HTR-8/SVneo (cell line): Measurements from ENCODE around the gene ZNF723.
"Not testable (repeated sequence)": the region's sequence is repeated elsewhere in the genome, so short reads cannot be mapped to it uniquely, and the experiment has no call there.

Experiments used
- DNase-seq: peaks from one replicate; pipeline ENCODE4 v3.0.0; 2011; ENCODE audit warnings: low spot score, mixed read lengths; ENCODE audit not compliant: insufficient read length
- FAIRE-seq: peaks from 2 replicates; lab custom pipeline; 2011; peaks lifted over from hg19 to GRCh38; lab: Jason Lieb, UNC

ZNF723 gene

GRCh38 chr19:22832031-22832762, at the start of gene ZNF723:
ZNF723 (plus strand) TSS chr19:22832291; CDS start chr19:22832380, 89 bp downstream.
- no peak for FAIRE-seq
- DNase-seq = no peak

- no peak for FAIRE-seq
These were observed 48.3 kb upstream of the ZNF723 start, which contains the start of gene ZNF99 for GRCh38 chr19:22783651-22784410. ZNF99 (minus strand) TSS chr19:22784151; CDS start chr19:22784016, 135 bp downstream.

DNA sequence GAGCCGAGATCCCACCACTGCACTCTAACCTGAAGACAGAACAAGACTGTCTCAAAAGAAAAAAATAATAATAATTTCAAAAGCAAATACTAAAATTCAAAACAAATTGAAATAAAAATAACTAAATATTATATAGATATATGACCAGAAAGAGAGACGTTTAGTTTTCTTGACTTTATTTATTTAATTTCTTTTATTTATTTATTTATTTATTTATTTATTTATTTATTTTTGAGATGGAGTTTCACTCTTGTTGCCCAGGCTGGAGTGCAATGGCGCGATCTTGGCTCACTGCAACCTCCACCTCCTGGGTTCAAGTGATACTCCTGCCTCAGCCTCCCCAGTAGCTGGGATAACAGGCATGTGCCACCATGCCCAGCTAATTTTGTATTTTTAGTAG, 39.2 kb upstream of the ZNF723 start:
- not testable (repeated sequence) for DNase-seq, FAIRE-seq

More at GRCh38 chr19:22783651-22784410, 48.3 kb upstream of the ZNF723 start, which contains the start of gene ZNF99:
- peak; percentile 15 for DNase-seq

GRCh38 chr19:22797040-22797439, 35.1 kb upstream of the ZNF723 start:
- FAIRE-seq (no peak), DNase-seq (no peak)

- no peak for FAIRE-seq
These were observed 25.7 kb upstream of the ZNF723 start for GRCh38 chr19:22806418-22806817.

DNA sequence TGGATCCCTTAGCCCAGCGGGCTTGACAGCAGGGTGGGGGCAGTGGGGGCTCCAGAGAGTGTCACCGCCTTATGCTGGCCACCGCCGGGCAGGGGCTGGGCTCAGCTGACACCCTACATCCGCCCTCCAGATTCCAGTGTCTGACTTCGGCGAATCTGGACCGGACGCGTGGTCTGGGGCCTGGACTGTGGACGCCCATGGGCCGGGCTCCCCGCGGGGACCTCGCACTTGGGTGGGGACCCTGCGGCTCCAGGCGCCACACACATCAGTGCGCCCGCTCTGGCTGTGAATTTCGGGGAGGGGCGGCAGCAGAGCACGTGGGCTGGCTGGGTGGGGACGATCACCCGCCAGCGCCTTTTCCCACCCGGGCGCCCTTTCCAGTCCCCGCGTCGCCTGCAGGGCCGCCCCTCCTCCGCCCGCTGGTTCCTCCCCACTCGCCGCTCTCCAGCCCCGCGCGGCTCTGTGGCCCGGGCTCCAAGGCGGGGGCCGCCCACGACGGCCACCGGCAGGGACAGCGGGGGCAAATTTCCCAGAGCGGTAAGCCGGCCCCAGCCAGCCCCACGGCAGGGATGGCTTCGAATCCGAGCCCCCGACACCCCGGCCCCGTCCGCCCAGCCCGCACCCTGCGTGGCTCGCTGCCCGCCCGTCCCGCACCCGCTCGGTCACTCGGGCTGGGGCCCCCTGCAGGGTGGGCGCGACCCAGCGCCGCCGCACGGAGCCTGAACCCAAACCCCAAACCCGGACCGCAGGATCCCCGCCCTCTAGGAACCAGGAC, 24.8 kb upstream of the ZNF723 start:
- FAIRE-seq (no peak), DNase-seq (no peak)

More at GRCh38 chr19:22806418-22806817, 25.7 kb upstream of the ZNF723 start:
- DNase-seq = no peak

GRCh38 chr19:22814124-22814523, 18.0 kb upstream of the ZNF723 start:
- no peak for FAIRE-seq

DNA sequence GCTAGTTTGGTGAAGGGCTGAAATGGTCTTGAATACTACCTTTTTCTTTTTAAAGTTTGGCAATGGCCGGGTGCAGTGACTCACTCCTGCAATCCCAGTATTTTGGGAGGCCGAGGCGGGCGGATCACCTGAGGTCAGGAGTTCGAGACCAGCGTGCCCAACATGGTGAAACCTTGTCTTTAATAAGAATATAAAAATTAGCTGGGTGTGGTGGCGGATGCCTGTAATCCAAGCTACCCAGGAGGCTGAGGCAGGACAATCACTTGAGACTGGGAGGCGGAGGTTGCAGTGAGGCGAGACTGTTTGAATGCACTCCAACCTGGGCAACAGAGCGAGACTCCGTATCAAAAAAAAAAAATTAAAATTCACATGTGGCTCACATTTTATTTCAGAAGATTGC, 880 bp upstream of the ZNF723 start:
- no peak for DNase-seq
- FAIRE-seq = no peak

More at GRCh38 chr19:22814124-22814523, 18.0 kb upstream of the ZNF723 start:
- no peak for DNase-seq

- not testable (repeated sequence) for DNase-seq, FAIRE-seq
These were observed 25.7 kb downstream of the ZNF723 start for GRCh38 chr19:22857713-22858320.

- FAIRE-seq (no peak), DNase-seq (peak; percentile 26)
These were observed 50.7 kb downstream of the ZNF723 start for GRCh38 chr19:22882797-22883196.

DNA sequence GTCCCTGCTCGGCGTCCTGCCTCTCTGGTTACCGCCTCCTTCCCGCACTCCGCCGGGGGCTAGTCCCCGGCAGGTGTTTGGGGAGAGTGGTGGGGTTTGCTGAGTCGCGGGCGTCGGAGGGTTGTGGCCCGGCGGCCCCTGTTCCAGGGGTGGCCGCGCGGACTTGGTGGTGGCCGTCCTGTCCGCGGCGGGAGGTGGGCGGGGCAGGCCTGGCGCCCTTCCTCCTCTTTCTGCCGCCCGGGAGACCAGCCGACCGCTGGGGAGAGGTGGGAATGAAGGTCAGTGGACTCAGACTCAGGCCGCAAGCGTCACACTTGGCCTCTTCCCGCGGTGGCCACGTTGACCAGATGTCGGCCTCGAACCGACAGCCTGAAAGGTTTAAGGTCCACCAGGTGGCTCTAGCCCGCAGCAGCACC, 61.8 kb downstream of the ZNF723 start:
- FAIRE-seq = no peak
- no peak for DNase-seq

DNA sequence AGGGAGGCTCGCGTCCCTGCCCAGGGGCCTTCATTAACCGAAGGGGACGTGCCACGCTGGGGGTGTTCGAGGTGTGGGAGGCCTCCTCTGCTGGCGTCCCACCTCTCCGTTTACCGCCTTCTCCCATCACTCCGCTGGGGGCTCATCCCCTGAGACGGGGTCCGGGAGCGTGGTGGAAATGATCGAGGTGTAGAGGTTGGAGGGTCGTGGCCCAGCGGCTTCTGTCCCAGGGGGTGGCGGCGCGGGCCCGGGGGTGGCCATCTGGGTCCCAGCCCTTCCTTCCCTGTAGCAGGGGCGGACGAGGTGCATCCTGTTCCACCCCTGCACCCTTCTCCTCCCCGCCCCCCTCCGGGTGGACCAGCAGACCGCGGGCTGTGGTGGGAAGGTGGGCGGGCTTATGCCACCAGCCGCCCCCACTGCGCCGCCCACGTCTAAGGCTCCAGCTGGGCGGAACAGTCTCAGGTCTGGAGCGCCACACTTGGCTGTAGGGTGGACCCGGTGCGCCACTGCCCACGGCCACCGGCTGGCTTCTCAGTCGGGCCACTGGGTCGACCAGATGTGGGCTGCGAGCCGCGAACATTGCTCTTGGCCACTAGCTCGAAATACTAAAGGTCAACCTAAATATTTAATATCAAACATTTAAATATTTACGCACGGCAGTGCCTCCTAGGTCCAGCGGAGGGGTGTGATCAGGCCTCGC, 69.5 kb downstream of the ZNF723 start:
- FAIRE-seq = no peak
- DNase-seq = no peak
